Panc1 (cell line): ENCODE measurements around the gene SLC66A1.
"Not testable (repeated sequence)": the region's sequence is repeated elsewhere in the genome, so short reads cannot be mapped to it uniquely, and the experiment has no call there.

Experiments used
- CTCF ChIP-seq: fragments of 450-650 bp; IDR thresholded peaks from 2 replicates; pipeline ENCODE4 v1.5.1; 2017; ENCODE audit warnings: mild to moderate bottlenecking
- POLR2AphosphoS5 ChIP-seq: IDR thresholded peaks from 2 replicates; pipeline ENCODE4 v1.6.1; 2012; ENCODE audit warnings: mild to moderate bottlenecking, low read depth, low read length, moderate library complexity
- TF ChIP-seq, protein P1 (sequence below), 2 experiments: IDR thresholded peaks; 2 replicates each; pipeline ENCODE4 v1.6.1; 2011 to 2012; ENCODE audit warnings: low read depth in 2 of 2, control low read depth in 1 of 2, low read length in 1 of 2, mild to moderate bottlenecking in 1 of 2, moderate library complexity in 1 of 2; ENCODE audit not compliant: insufficient read depth in 1 of 2

DNA sequence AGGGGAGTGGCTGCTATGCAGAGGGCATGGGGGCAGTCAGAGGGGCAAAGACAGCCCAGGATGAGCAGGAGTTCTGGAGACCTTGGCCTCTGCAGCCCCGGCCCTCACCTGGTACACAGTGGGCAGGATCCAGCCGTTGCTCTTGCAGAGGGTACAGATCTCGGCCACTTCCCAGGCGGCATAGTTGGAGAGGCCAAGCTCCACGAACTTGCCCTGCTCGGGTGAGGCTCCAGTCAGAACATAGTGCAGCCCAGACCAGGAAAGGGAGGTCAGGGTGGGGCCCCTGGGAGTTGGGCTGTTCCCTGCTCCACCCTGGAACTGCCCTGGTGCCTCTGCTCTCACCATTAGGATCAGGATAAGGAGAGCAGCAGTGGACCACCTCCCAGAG, 41.8 kb upstream of the SLC66A1 start:
- not testable (repeated sequence) for TF ChIP-seq POLR2AphosphoS5, CTCF
- TF ChIP-seq, protein P1, sequence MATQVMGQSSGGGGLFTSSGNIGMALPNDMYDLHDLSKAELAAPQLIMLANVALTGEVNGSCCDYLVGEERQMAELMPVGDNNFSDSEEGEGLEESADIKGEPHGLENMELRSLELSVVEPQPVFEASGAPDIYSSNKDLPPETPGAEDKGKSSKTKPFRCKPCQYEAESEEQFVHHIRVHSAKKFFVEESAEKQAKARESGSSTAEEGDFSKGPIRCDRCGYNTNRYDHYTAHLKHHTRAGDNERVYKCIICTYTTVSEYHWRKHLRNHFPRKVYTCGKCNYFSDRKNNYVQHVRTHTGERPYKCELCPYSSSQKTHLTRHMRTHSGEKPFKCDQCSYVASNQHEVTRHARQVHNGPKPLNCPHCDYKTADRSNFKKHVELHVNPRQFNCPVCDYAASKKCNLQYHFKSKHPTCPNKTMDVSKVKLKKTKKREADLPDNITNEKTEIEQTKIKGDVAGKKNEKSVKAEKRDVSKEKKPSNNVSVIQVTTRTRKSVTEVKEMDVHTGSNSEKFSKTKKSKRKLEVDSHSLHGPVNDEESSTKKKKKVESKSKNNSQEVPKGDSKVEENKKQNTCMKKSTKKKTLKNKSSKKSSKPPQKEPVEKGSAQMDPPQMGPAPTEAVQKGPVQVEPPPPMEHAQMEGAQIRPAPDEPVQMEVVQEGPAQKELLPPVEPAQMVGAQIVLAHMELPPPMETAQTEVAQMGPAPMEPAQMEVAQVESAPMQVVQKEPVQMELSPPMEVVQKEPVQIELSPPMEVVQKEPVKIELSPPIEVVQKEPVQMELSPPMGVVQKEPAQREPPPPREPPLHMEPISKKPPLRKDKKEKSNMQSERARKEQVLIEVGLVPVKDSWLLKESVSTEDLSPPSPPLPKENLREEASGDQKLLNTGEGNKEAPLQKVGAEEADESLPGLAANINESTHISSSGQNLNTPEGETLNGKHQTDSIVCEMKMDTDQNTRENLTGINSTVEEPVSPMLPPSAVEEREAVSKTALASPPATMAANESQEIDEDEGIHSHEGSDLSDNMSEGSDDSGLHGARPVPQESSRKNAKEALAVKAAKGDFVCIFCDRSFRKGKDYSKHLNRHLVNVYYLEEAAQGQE (IDR thresholded peaks at IDR 0.05; ENCODE audit: insufficient read depth in 1 of 2, low read depth in 2 of 2, low read length in 1 of 2) = not testable (repeated sequence)
